Activated CD4-positive, CD25-positive, alpha-beta regulatory T cell treated with anti-CD3 and anti-CD28 coated beads, Interleukin-2, amount 50 U/mL, for 24 hours (primary cell): ENCODE results near the gene NUP214.
"Not testable (repeated sequence)": the region's sequence is repeated elsewhere in the genome, so short reads cannot be mapped to it uniquely, and the experiment has no call there.

Experiments used
- ATAC-seq, 2 donors: fragments of 150-1000 bp; cut with Tn5 transposase; one replicate each; pipeline ENCODE4 v1.10.0; 2021; ENCODE audit warnings: mild to moderate bottlenecking in 1 of 2, moderate library complexity in 1 of 2

The NUP214 gene

DNA sequence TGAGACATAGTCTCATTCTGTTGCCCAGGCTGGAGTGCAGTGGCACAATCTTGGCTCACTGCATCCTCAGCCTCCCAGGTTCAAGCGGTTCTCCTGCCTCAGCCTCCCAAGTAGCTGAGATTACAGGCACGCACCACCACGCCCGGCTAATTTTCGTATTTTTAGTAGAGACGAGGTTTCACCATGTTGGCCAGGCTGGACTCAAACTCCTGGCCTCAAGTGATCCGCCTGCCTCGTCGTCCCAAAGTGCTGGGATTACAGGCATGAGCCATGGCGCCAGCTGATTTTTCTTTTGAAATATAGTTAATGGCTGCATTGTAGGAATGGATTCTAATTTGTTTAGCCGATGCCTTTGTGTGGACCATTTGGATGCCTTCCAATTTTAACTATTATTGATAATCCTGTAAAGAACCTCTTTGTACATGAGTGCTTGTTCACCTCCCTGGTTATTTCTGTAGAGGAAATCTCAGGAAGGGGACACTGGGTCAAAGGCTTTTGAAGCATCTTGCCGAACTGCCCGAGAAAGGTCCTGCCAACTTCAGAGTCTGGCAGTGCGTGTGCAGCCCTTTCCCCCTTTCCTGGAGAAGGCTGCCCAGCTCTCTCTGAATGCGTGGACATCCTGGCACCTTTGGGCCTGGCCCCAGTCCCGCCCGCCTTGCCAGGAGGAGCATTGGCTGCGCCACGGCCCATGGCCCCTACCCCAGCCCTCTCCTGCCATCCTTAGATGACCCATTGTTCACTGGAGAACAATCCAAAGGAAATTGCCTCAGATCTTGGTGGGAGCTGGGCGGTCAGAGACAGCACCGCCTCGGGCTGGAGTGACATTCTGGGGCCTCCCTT, 8.9 kb upstream of the NUP214 start:
- no peak for ATAC-seq

DNA sequence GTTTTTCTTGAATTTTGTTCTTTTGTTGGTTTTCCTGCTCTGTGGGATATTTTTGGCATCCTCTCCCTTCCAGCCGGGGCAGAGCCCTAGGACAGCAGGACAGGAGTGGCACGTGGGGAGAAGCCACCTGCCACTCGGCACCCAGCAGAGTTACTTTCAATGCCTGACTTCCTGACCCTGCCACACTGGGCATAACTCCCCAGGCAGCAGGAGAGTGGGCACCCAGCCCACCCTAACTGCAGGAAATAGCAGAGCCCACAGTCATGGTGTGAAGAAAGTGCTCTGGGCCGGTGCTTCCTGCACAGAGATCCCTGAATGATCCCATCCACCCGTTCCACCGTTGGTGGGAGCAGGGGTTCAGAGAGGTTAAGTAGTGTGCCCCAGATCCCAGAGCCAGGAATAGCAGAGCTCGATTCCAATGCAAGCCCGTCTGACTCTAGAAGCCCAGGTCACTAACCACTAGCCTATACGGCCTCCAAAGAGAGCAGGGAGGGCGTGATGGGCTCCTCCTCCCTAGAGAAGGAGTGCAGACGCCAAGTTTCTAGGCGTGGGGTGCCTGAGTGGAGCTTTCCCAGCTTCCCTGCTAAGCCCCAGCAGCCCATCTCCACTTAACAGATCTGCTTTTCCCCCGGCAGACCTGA, 8.1 kb upstream of the NUP214 start:
- ATAC-seq, result no peak

DNA sequence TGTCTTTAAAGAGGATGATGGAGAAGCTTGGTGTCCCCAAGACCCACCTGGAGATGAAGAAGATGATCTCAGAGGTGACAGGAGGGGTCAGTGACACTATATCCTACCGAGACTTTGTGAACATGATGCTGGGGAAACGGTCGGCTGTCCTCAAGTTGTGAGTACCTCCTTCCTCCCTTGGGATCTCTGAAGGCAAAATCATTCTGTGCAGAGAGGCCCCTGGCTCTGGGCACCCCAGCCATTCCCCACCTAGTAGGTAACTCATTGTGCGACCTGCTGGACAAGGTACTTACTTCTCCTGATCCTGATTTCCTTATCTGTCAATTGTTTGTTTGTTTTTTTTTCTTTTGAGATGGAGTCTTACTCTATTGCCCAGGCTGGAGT, 7.6 kb upstream of the NUP214 start:
- ATAC-seq, result no peak

DNA sequence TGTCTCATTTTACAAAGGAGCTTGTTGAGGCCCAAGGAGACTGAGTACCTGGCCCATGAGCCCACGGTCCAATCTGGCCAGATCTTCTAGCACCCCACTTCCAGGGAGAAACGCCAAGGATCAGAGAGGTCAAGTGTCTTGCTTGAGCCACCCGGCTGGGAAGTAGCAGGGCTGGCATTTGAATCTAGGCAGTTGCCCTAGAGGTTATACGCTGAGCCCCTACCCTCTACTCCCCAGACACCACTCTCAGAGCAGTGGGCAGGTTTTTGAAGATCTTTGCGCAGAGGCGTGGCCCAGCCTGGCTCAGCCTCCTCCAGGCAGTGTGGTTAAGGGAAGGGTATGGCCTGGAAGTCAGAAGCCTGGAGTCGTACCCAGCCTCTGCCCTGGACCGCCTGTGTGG, 5.8 kb upstream of the NUP214 start:
- no peak for ATAC-seq

DNA sequence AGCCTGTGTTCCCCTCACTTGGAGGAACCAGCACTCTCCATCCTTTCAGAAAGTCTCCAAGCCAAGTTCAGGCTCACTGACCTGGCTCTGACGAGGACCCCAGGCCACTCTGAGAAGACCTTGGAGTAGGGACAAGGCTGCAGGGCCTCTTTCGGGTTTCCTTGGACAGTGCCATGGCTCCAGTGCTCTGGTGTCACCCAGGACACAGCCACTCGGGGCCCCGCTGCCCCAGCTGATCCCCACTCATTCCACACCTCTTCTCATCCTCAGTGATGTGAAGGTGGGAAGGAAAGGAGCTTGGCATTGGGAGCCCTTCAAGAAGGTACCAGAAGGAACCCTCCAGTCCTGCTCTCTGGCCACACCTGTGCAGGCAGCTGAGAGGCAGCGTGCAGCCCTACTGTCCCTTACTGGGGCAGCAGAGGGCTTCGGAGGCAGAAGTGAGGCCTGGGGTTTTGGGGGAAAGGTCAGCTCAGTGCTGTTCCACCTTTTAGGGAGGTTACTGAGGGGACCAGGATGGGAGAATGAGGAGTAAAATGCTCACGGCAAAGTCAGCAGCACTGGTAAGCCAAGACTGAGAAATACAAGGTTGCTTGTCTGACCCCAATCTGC, 4.7 kb upstream of the NUP214 start:
- ATAC-seq, result no peak

DNA sequence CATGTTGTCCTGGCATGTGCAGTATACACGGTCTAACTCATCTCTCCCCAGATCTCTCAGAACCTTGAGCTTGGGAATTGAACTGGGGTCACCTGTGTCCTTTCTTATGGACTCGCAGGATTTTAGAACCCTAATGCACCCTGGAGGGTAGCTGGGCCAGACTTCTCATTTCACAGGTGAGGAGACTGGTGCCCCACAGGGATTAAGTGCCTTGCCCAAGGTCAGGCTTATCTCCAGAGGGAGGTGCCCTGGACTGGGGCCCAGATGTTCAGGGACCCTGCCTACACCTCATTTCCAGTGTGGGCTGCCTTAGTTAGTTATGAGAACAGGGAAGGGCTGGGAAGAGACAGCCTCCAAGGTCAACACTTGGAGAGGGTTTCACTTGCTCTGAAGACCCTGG, 4.0 kb upstream of the NUP214 start:
- no peak for ATAC-seq

DNA sequence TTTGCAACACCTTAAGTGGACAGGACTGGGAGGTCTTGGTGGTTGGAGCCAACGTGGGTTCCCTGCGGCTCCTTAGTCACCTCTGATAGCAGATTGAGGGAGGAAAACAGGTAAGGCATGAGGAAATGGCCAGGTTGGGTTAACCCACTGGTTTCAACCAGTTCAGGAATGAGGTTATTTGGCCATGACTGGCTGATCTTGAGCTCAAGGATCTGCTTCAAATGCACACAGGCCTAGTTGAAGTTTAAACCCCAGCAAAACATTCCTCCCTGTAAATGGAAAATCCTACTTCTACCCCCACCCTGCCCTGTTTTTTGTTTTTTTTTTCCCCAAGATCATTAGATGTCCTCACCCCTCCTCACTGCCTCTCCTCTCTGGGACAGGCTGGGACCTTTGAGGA, 3.2 kb upstream of the NUP214 start:
- no peak for ATAC-seq

DNA sequence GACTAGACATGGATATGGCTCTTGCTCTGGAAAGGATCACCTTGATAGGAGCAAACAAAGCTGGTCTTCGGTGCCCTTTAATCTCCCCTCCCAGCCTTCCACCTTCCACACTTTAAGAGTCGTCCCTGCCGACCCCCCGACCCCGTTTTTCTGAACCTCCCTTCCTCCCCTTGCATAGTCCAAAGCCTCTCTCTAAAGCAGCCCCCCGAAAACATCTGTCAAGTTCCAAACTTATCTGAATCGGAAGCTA, 423 bp upstream of the NUP214 start:
- no peak for ATAC-seq

DNA sequence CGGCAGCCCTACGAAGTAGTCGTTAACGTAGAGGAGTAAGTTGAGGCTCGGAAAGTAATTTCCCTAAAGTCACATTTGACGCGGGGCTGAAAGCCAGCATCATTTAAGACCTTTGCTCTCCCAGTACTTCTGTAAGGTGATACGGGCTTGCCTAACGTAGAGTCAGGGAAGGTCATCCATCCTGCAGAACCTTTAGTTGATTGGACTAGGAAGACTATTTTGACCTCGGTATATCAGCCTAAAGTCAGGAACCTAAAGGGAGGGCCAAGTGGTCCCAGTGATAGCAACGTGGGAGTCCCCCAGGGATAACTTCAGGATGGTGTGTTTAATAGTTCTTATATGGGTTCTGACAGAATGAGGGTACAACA, 657 bp downstream of the NUP214 start:
- no peak for ATAC-seq

DNA sequence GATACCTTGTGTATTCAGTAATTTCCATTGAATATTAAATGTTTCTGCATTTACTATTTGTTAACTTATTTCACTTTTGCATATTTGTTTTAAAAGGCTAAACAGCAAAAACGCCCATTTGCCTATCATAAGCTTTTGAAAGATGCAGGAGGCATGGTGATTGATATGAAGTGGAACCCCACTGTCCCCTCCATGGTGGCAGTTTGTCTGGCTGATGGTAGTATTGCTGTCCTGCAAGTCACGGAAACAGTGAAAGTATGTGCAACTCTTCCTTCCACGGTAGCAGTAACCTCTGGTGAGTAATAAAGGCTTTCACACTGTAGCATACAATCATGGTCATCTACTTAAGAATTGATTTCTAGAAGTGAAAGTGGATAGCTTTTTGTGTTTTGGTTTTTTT, 3.8 kb downstream of the NUP214 start:
- no peak for ATAC-seq

DNA sequence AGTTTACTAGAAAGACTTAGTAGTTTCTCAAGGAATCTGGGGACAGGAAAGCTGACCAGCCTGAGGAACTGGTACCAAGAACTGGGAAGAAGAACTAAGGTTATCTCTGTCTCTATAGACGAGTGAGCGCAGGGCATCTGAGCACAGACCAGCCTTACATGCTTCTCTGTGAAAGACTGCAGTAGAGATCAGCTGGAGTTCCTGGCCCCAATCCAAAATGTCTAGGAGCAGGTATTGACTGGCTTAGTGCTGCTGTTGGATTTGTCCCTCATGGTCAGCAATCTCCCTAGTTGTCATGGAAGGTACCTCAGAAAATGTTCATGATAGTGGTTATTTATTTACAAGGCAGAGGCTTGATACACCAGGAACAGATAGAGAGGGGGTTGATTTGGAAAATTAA, 13.3 kb downstream of the NUP214 start:
- ATAC-seq, result no peak

DNA sequence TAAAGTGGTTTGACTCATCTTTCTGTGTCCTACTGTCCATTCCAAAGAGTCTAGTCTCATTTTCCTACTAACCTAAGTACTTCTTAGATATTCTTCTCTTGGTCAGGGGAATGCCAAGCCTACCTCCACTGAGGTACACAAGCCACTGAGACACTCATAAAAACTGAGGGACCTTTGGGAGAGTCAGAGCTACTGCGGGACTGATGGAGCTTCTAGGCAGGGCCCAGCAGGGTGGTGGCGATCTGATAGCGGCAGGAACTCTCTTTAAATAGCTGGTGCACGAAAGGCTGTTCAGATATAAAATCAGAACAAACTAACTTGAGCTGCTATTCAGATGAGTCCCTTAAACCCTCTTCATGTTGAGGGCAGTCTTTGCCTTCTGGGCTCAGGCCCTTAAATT, 14.7 kb downstream of the NUP214 start:
- no peak for ATAC-seq

DNA sequence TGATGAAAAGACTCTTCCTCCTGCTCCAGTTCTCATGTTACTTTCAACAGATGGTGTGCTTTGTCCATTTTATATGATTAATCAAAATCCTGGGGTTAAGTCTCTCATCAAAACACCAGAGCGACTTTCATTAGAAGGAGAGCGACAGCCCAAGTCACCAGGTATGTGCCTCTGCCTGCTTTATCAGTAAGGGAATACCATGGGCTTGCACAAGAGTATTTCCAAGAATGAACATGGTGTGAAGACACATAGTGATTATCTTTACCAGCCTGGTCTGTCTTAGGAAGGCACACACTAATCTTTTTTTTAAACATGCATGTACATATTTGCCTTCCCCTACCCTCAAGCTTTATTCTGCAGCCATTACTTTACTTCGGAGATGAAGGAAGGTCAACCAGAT, 15.2 kb downstream of the NUP214 start:
- no peak for ATAC-seq

DNA sequence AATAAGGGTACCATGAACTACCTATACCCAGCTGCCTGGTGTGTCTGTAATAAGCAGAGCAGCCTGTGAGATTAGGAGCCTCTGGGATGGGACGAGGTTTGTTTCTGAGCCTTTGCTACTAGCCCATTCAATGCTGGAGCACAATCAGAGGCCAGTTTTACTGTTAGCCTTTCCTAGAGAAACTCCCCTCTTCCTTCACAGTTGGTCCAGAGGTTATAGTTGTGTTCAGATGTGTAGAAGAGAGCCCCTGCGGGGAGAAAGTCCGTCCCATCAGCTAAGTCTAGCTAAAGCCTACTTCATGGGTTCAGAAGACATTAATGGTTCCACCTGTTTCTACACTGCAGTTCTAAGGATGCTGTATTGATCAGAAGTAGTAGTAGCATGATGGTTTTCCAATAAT, 16.8 kb downstream of the NUP214 start:
- no peak for ATAC-seq

DNA sequence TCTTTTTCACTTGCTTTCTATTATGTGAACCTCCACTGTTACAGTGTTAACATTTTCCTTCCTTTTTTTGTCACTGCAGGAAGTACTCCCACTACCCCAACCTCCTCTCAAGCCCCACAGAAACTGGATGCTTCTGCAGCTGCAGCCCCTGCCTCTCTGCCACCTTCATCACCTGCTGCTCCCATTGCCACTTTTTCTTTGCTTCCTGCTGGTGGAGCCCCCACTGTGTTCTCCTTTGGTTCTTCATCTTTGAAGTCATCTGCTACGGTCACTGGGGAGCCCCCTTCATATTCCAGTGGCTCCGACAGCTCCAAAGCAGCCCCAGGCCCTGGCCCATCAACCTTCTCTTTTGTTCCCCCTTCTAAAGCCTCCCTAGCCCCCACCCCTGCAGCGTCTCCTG, 18.8 kb downstream of the NUP214 start:
- no peak for ATAC-seq

DNA sequence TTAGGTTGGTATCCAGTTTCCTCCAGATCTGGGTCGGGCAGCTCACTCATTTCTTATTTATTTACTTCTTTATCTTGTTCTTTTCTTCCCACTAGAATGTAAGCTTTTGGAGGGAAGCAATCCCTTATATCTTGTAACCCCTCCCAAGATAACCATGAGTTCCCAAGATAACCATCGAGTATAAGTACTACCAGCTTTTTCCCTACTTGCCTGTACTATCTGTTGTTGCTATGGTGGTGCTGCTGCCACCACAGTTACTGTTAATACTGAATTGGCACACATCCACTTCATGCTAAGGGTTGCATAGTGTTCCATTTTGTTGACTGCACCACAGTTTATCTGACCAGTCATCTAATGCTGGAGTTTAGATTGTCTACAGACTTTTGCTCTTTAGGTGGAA, 19.9 kb downstream of the NUP214 start:
- no peak for ATAC-seq

DNA sequence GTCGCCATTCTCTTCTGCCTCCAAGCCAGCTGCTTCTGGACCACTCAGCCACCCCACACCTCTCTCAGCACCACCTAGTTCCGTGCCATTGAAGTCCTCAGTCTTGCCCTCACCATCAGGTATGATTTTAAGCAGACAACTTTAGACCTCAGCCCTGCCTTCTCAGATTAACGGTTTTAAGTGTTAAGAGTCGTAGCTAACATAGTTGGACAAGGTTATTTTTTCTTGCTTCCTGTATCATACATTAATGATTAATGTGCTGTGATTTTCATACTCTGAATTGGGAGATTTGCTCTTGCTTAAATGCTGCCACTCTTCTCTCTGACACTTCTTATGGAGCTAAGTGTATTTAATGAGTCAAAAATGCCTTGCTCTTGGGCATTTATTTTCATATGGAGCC, 20.8 kb downstream of the NUP214 start:
- ATAC-seq, result no peak

DNA sequence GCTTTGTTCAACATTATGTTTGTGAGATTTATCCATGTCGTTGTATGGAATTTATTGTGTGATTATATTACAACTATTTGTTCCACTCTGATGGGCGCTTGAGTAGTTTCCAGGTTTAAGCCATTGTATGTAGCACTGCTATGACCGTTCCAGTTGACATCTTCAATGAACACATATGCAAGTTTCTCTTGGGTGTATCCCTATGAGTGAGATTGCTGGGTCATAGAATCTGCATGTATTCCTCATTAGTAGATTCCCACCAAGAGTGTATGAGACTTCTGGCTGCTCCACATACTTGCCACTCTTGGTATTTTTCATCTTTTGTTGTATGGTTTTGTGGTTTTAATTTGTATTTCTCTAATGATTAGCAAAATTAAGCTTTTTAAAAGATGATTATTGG, 22.9 kb downstream of the NUP214 start:
- no peak for ATAC-seq

DNA sequence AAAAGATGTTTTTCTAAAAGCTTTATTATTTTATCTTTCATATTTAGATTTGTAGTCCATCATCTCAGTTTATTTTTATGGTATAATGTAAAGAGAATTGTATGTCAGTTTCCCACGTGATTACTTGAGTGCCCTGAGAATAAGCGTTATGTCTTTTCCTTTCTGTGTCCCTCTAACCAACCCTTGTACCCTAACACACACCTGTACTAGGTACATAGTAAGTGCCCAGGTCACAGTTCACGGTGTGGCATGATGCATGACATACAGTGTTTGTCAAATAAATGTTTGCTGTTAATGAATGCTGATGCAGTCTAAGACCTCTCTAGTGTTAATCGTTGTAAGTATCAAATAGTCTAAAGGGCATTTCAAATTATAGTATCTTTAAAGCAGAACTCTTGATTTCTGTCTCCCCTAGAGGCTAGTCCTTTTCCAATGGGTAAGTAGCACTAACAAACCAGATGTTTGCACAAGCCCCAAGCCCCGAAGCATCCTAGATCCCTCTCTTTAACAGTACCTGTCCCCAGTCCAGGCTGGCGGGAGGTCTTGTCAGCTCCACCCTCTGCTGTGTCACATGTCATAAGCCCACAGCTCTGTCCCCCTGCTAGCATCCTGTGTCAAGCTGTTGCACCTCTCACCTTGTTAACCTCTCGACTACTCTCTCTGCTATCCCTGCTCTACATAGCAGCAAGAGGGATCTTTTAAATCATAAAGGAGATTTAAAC, 23.7 kb downstream of the NUP214 start:
- ATAC-seq, result no peak

DNA sequence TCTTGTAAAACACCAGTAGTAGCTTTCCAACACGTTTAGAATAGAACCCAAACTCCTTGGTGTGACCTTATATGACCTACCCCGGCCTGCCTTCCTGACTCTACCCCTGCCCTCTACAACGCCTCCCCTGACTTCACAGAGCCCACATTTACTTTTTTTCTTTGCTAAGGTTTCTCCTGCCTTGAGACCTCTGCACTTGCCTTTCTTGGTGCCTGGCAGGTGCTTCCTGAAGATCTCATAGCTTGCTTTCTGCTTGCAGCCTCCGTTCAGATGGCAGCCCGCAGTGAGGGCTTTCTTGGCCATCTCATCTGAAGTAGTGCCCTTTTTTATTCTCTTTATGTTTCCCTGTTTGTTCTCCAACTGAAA, 24.3 kb downstream of the NUP214 start:
- ATAC-seq, result no peak

DNA sequence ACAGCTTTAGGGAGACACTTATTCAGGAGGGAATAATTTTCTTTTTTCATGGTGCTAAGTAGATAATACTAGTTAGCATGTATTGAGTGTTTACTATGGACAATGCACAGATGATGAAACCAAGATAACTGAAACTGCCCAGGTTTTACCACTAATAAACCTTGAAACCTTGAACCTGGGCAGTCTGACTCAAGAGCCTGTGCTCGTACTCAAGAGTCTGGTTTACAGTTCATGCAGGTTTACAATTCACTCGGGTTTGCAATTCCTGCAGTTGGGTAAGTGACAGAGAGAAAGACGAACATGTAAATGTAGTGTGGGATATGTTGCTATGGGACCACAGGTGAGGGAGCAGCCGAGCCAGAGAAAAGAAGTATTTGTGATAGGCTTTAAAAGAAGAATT, 28.2 kb downstream of the NUP214 start:
- ATAC-seq, result no peak

DNA sequence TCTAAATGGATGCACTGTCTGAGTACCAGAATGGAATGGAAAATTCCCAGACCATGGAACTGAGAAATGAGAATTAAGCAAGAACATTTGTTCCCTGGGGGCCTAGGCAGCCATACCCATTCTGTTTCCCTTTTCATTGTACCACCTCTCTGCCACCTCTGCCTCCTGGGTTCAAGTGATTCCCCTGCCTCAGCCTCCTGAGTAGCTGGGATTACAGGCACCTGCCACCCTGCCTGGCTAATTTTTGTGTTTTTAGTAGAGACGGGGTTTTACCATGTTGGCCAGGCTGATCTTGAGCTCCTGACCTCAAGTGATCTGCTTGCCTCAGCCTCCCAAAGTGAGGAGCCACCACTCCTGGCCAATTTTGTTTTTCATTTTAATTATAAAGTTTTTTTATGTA, 33.3 kb downstream of the NUP214 start:
- not testable (repeated sequence) for ATAC-seq

DNA sequence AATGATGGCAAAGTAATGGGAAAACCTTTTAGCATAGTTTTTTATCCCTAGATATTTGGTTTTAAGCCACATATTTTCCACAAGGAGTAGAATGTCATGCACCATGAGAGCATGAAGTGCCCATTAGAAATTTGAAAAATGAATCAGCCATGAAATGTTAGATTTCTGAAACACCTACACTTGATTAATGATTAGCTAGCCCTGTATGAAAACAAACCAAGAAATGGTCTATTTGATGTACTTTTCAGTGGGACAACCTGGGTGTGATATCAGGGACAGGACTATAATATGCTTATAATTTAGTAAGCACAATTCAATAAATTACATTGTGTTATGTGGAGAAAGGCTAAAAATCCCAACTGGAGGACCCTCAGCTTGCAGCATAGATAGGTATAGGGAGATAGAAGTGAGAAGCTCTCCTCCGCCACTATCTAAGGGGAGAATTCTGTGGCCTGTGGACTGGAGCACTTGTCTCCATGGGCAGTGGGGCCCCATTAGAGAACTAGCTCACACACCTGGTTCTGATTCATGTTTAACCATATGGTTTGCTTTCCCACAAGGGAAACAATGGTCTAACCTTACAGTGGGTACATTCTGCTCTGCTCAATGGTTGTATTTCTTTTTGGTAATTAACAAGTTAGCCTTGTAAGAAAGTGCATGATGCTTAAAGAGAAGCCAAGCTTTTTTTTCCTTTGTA, 35.2 kb downstream of the NUP214 start:
- ATAC-seq, result no peak

DNA sequence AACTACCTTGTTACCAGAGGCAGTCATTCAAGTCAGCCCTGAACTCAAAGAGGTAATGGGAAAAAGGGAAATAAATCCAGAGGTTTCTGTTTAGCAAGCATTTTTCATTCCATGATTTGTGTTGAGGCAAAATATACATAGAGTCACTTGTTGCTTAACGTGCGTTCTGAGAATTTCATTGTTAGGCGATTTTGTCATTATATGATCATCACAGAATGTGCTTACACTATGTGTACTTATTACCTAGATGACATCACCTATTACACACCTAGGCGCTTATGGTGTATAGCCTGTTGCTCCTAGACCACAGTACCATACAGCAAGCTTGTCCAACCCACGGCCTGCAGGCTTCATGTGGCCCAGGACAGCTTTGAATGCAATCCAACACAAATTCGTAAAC, 36.2 kb downstream of the NUP214 start:
- no peak for ATAC-seq
